ENCODE measurements around the gene CCDC106.

The CCDC106 gene

DNA sequence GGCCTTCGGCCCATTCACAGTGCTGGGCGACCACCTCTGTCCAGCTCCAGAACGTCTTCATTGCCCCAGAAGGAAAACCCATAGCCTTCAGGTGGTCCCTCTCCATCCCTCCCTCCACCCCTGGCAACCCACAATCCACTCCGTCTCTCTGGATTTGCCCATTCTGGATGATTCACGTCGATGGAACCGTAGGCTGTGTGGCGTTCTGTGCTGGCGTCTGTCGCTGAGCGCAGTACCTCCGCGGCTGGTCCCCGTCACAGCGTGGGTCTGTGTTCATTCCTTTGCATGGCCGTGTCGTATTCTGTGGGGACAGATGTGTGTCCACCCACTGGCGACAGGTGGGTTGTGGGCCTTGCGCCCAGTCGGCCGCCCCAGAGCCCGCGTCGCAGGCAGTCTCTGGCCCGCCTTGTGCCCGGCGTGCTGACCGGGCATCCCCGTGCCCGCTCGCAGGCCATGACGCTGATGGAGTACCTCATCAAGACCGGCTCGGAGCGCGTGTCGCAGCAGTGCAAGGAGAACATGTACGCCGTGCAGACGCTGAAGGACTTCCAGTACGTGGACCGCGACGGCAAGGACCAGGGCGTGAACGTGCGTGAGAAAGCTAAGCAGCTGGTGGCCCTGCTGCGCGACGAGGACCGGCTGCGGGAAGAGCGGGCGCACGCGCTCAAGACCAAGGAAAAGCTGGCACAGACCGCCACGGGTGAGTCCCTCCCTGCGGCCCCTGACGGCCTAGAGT is 37.1 kb downstream of the CCDC106 start:
- no peak for DNase-seq (ENCODE audit: low spot score)

DNA sequence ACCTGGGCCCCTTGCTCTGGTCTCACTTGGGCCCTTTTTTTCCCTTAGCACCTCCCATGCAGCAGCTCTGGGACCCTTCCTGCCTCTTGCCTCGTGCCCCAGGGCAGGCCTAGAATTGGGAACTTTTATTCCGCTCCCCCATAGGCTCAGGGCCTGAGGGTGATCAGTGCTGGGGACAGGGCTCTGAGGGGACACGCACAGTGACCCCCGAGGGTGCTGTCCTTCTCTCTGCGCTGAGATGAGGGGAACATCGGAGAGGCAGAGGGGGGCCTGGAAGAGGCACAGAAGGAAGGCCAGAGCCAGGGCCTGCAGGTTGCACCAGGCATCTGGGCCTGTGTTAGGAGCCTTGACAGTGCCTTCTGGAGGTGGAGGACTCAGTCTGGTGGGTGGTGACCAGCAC is 37.8 kb downstream of the CCDC106 start:
- TF ChIP-seq, protein P1, sequence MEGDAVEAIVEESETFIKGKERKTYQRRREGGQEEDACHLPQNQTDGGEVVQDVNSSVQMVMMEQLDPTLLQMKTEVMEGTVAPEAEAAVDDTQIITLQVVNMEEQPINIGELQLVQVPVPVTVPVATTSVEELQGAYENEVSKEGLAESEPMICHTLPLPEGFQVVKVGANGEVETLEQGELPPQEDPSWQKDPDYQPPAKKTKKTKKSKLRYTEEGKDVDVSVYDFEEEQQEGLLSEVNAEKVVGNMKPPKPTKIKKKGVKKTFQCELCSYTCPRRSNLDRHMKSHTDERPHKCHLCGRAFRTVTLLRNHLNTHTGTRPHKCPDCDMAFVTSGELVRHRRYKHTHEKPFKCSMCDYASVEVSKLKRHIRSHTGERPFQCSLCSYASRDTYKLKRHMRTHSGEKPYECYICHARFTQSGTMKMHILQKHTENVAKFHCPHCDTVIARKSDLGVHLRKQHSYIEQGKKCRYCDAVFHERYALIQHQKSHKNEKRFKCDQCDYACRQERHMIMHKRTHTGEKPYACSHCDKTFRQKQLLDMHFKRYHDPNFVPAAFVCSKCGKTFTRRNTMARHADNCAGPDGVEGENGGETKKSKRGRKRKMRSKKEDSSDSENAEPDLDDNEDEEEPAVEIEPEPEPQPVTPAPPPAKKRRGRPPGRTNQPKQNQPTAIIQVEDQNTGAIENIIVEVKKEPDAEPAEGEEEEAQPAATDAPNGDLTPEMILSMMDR (IDR thresholded peaks at IDR 0.05): no peak
- DNase-seq (ENCODE audit: low spot score): no peak
- no peak overlapping the region for H3K27ac ChIP-seq
- H3K4me3 ChIP-seq: no peak overlapping the region

More for the DNA sequence above, 37.1 kb downstream of the CCDC106 start:
- H3K27ac ChIP-seq: no peak overlapping the region
- TF ChIP-seq, protein P1 (IDR thresholded peaks at IDR 0.05): no peak
- H3K4me3 ChIP-seq: no peak overlapping the region

- no peak for DNase-seq (ENCODE audit: low spot score)
- Histone ChIP-seq H3K4me3 (no peak overlapping the region), H3K27ac (no peak overlapping the region)
- TF ChIP-seq, protein P1 (IDR thresholded peaks at IDR 0.05): no peak
Measured at GRCh38 chr19:55686311-55687050, 38.5 kb downstream of the CCDC106 start.

GRCh38 chr19:55687281-55688201 is 39.5 kb downstream of the CCDC106 start:
- no peak overlapping the region for H3K27ac ChIP-seq
- no peak for DNase-seq (ENCODE audit: low spot score)
- H3K4me3 ChIP-seq: no peak overlapping the region
- TF ChIP-seq, protein P1 (IDR thresholded peaks at IDR 0.05): no peak

GRCh38 chr19:55688422-55689218 is 40.6 kb downstream of the CCDC106 start:
- no peak overlapping the region for H3K4me3 ChIP-seq
- no peak for DNase-seq (ENCODE audit: low spot score)
- H3K27ac ChIP-seq: no peak overlapping the region
- TF ChIP-seq, protein P1 (IDR thresholded peaks at IDR 0.05): no peak

- TF ChIP-seq, protein P1 (IDR thresholded peaks at IDR 0.05): no peak
- no peak for DNase-seq (ENCODE audit: low spot score)
- H3K27ac ChIP-seq: no peak overlapping the region
- H3K4me3 ChIP-seq: no peak overlapping the region
Measured at GRCh38 chr19:55689411-55690108, 41.5 kb downstream of the CCDC106 start.

Measured in coronary artery (tissue), 2 donors.